Fibroblast of the aortic adventitia (primary cell): ENCODE data around the gene RRAS2. TPM values are rescaled to one million over a fixed set of nuclear protein-coding genes. Genes with fewer than 3 reads are reported as not detected.
"Not testable (repeated sequence)": the region's sequence is repeated elsewhere in the genome, so short reads cannot be mapped to it uniquely, and the experiment has no call there.

ENCODE experiments used
- DNase-seq: peaks from one replicate; pipeline ENCODE4 v3.0.0-alpha.2; 2010; ENCODE audit warnings: low read depth
- H3K4me3 ChIP-seq: 2 replicates; pipeline ENCODE4 v1.5.1; 2011; ENCODE audit warnings: low read depth, mild to moderate bottlenecking, control low read depth, low read length, moderate library complexity
- CTCF ChIP-seq: IDR thresholded peaks from 2 replicates; pipeline ENCODE4 v1.5.1; 2011; ENCODE audit warnings: mild to moderate bottlenecking, low read length, control low read depth, inconsistent platforms; ENCODE audit not compliant: insufficient read depth
- total RNA-seq: library from RNA; depleted of rRNA; stranded (reverse); fragments of >200 nt; gene quantifications from 2 replicates; pipeline ENCODE4 v1.2.3, GENCODE V29; 2012; ENCODE audit warnings: low replicate concordance

Gene RRAS2
- total RNA-seq, 1 donor: 95.6 TPM

GRCh38 chr11:14360976-14361375 lies 2.0 kb upstream of the RRAS2 start:
- no peak overlapping the region for H3K4me3 ChIP-seq
- no peak for DNase-seq
- TF ChIP-seq CTCF: no peak

GRCh38 chr11:14359501-14360031 lies 583 bp upstream of the RRAS2 start:
- no peak for DNase-seq
- no peak for TF ChIP-seq CTCF

GRCh38 chr11:14357881-14358728 lies 878 bp downstream of the RRAS2 start:
- peak; percentile 56 for DNase-seq
- peak overlapping the region; percentile 80 for H3K4me3 ChIP-seq
- no peak for TF ChIP-seq CTCF

More at GRCh38 chr11:14359501-14360031, 583 bp upstream of the RRAS2 start:
- H3K4me3 ChIP-seq: peak overlapping the region; percentile 80

GRCh38 chr11:14356342-14356741 lies 2.6 kb downstream of the RRAS2 start:
- TF ChIP-seq CTCF: no peak
- no peak for DNase-seq
- H3K4me3 ChIP-seq: peak overlapping the region; percentile 7

- DNase-seq, H3K4me3 ChIP-seq: not testable (repeated sequence)
Observed at GRCh38 chr11:14354604-14355003, 4.4 kb downstream of the RRAS2 start.

GRCh38 chr11:14350716-14351238 lies 8.2 kb downstream of the RRAS2 start:
- TF ChIP-seq CTCF: no peak
- DNase-seq: no peak
- no peak overlapping the region for H3K4me3 ChIP-seq

- TF ChIP-seq CTCF: no peak
- no peak for DNase-seq
- no peak overlapping the region for H3K4me3 ChIP-seq
Observed at GRCh38 chr11:14350215-14350614, 8.8 kb downstream of the RRAS2 start.
